ENCODE results near the gene TRIM49B.
"Not testable (repeated sequence)": the region's sequence is repeated elsewhere in the genome, so short reads cannot be mapped to it uniquely, and the experiment has no call there.

TRIM49B gene

DNA sequence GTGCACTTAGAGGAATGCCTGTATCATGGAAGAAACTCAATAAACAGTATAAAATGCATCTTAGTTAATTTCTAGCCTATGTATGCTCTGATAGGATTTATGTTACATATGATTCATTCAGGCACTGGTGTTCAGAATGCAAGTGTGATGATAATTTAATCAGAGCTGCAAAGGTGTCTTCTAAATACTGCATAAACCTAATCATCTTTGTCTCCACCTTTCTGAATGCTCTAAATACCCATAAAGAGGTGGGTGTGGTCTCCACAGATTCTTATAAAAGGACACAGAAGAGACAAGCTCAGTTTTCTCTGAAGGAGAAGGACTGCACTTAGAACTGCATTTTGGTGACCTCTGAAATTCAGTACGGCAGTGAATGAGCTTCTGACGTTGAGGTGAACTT is at the start of gene TRIM49B:
Gene TRIM49B, plus strand, starts transcription at position 301 of the 400 bp plus-strand sequence. CDS start 2,777 bp downstream, outside the sequence.
- in situ Hi-C loops (cut with MboI; ENCODE audit: low sequenced_read_pairs) = not testable (repeated sequence)

DNA sequence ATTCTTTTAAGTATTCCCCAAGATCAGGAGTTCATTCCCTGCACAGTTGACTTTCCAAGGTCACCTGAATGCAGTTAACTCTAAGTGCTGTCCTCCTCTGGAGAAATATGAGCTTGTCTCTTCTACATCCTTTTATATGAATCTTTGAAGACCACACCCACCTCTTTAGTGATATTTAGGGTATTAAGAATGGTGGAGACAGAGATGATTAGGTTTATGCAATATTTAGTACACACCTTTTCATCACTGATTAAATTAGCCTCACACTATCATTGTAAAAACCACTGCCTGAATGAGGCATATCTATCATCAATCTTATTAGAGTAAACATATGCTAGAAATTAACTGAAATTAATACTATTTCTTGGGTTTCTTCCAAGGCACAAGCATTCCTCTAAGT is 44.8 kb upstream of the TRIM49B start, which contains the start of gene TRIM51G:
Gene TRIM51G, minus strand, starts transcription at position 101 of the 400 bp plus-strand sequence. CDS start 2,190 bp downstream, outside the sequence.
- in situ Hi-C loops (cut with MboI; ENCODE audit: low sequenced_read_pairs) = not testable (repeated sequence)

DNA sequence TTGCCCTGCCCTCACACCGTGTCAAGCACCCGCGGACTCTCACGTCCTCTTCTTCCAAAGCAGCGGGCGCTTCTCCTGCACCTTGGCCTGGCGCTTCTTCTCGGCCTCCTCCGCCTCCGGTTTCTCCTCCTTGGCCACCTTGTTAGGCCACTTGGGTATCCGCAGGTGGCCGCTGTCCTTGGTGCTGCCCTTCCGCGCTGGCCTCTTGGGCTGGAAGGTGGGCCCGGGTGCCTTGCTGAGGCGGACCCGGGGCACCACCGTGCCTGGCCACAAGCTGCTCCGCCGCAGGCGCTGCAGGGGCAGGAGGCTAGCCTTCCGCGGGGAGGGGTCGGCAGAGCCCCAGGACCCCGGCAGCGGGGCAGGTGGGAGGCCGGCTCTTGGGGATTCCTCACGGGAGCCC is 19.6 kb downstream of the TRIM49B start:
- in situ Hi-C loops (cut with MboI; ENCODE audit: low sequenced_read_pairs) = not testable (repeated sequence)

GRCh38 chr11:49049821-49050220 is 21.2 kb downstream of the TRIM49B start:
- in situ Hi-C loops (cut with MboI; ENCODE audit: low sequenced_read_pairs) = not testable (repeated sequence)

DNA sequence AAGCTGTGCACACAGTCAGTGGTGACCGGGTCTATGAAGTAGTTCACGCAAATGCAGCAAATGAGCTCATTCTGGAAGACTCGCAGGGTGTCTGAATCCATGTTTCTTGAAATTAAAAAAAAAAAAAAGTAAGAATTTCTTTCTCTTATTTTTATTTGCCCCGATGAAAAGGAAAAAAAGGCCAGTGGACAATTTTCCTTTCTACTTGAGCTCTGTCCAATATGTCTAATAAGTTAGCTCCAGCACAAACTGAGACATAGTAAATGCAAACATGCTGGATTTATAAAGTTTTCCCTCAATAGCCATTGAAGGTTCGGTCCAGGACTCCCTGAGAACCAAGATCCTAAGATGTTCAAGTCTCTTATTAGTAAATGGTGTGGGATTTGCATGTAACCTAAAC is 30.4 kb downstream of the TRIM49B start, which contains the start of gene TRIM64C:
Gene TRIM64C, minus strand, starts transcription at position 101 of the 400 bp plus-strand sequence. Its CDS starts 0 bp downstream, at position 101.
- in situ Hi-C loops (cut with MboI; ENCODE audit: low sequenced_read_pairs) = not testable (repeated sequence)

- in situ Hi-C loops (cut with MboI; ENCODE audit: low sequenced_read_pairs) = not testable (repeated sequence)
Measured at GRCh38 chr11:49069897-49070296, 41.3 kb downstream of the TRIM49B start.

Data from HL-60/S4 treated with phorbol 12-myristate 13-acetate at 8.2 ng/mL for 4 days and 3 days (cell line).